Sigmoid colon (tissue), 4 donors: ENCODE data around the gene PRICKLE1.

Source experiments
- CTCF ChIP-seq, 4 experiments: fragments of 450-650 bp in 3 of 4; fragments of 200-600 bp in 1 of 4; IDR thresholded peaks; one replicate each; pipeline ENCODE4 v1.5.1; 2016 to 2019; ENCODE audit warnings: antibody characterized with exemption in 4 of 4, mild to moderate bottlenecking in 3 of 4, moderate library complexity in 2 of 4
- POLR2AphosphoS5 ChIP-seq, 4 donors: sonication (generic); formaldehyde crosslinking; IDR thresholded peaks; one replicate each; pipeline ENCODE4 v1.6.1; 2017; ENCODE audit warnings: antibody characterized with exemption in 4 of 4

- no peak for TF ChIP-seq POLR2AphosphoS5 (IDR thresholded peaks at IDR 0.05)
- TF ChIP-seq CTCF (IDR thresholded peaks at IDR 0.05): no peak
Observed at GRCh38 chr12:42428850-42429249, 160.7 kb downstream of the PRICKLE1 start.
